HEK293T (cell line): ENCODE data around the gene ARHGAP10.

Experiments
- ELF4 ChIP-seq: fragments of 450-650 bp; IDR thresholded peaks from 2 replicates; pipeline ENCODE4 v1.6.1; 2017; ENCODE audit warnings: antibody characterized with exemption
- HDGF ChIP-seq: fragments of 450-650 bp; IDR thresholded peaks from 2 replicates; pipeline ENCODE4 v1.6.1; 2017; ENCODE audit warnings: antibody characterized with exemption, borderline replicate concordance
- SP1 ChIP-seq: fragments of 450-650 bp; IDR thresholded peaks from 2 replicates; pipeline ENCODE4 v1.6.1; 2017
- SUZ12 ChIP-seq: fragments of 450-650 bp; IDR thresholded peaks from 2 replicates; pipeline ENCODE4 v1.6.1; 2016; ENCODE audit warnings: mild to moderate bottlenecking

DNA sequence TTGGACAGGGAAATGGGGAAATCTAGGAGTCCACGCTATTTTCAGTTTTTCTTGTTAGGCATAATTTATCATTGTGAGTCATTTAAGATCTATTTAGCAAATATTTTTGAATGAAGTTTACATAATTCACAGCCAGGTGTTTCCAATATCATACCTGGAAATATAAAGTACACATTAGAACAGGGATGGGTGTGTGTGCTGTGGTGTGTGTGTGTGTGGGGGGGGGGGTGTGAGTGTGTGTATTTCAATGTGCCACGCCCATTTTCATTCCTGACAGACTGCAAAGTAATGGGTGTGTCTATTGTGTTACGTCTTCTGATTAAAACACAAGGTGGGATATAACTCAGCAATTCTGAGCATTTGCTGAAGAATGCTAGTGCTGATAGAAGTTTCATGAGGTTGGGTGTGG is 33.2 kb downstream of the ARHGAP10 start:
- TF ChIP-seq SUZ12 (no peak), SP1 (no peak), ELF4 (no peak), HDGF (no peak)
